ENCODE measurements around the gene NPM1. TPM values are rescaled to one million over a fixed set of nuclear protein-coding genes. Genes with fewer than 3 reads are reported as not detected.
A peak's percentile ranks its signal among the peaks of the same experiment; 100 is the strongest.

Gene NPM1
- total RNA-seq, 1 donor from 2014 or later: 389 TPM

- peaks cover 11% of the 10 kb centered on the region for H3K27me3 ChIP-seq (ENCODE audit: low read depth)
- TF ChIP-seq CTCF (IDR thresholded peaks at IDR 0.05; ENCODE audit: borderline replicate concordance): no peak
- no peaks in the 10 kb centered on the region for H3K36me3 ChIP-seq
- peaks cover 94% of the 10 kb centered on the region for H3K4me1 ChIP-seq
- intact Hi-C loops (cut with micrococcal nuclease): no loop called here
- peak overlapping the region; percentile 73 for H3K4me3 ChIP-seq
- no peak for DNase-seq
- H3K27ac ChIP-seq (replicated peaks): peak overlapping the region; percentile 89
- H3K9me3 ChIP-seq (replicated peaks): no peaks in the 10 kb centered on the region
These were observed 35.4 kb downstream of the NPM1 start for GRCh38 chr5:171422902-171423663.

GRCh38 chr5:171424726-171425125 lies 37.1 kb downstream of the NPM1 start:
- intact Hi-C loops (cut with micrococcal nuclease): no loop called here
- Histone ChIP-seq H3K4me1 (peaks cover 85% of the 10 kb centered on the region), H3K4me3 (no peak overlapping the region)

GRCh38 chr5:171425596-171426244 lies 38.1 kb downstream of the NPM1 start:
- H3K4me1 ChIP-seq: peaks cover 76% of the 10 kb centered on the region
- no peak for DNase-seq
- no peak for TF ChIP-seq CTCF (IDR thresholded peaks at IDR 0.05; ENCODE audit: borderline replicate concordance)
- H3K9me3 ChIP-seq (replicated peaks): no peaks in the 10 kb centered on the region
- no peaks in the 10 kb centered on the region for H3K36me3 ChIP-seq
- H3K27me3 ChIP-seq (ENCODE audit: low read depth): no peaks in the 10 kb centered on the region
- intact Hi-C loops (cut with micrococcal nuclease): no loop called here
- no peak overlapping the region for H3K27ac ChIP-seq (replicated peaks)
- H3K4me3 ChIP-seq: no peak overlapping the region

More at GRCh38 chr5:171424726-171425125, 37.1 kb downstream of the NPM1 start:
- no peak for DNase-seq
- Histone ChIP-seq H3K27me3 (ENCODE audit: low read depth) (peaks cover 7% of the 10 kb centered on the region), H3K27ac (replicated peaks) (no peak overlapping the region), H3K9me3 (replicated peaks) (no peaks in the 10 kb centered on the region), H3K36me3 (no peaks in the 10 kb centered on the region)
- no peak for TF ChIP-seq CTCF (IDR thresholded peaks at IDR 0.05; ENCODE audit: borderline replicate concordance)

- intact Hi-C loops (cut with micrococcal nuclease): no loop called here
- no peak for DNase-seq
- H3K9me3 ChIP-seq (replicated peaks): no peaks in the 10 kb centered on the region
- H3K27me3 ChIP-seq (ENCODE audit: low read depth): no peaks in the 10 kb centered on the region
- no peaks in the 10 kb centered on the region for H3K36me3 ChIP-seq
- peaks cover 71% of the 10 kb centered on the region for H3K4me1 ChIP-seq
- H3K4me3 ChIP-seq: no peak overlapping the region
- no peak overlapping the region for H3K27ac ChIP-seq (replicated peaks)
- no peak for TF ChIP-seq CTCF (IDR thresholded peaks at IDR 0.05; ENCODE audit: borderline replicate concordance)
These were observed 38.6 kb downstream of the NPM1 start for GRCh38 chr5:171426266-171426665.

- TF ChIP-seq CTCF (IDR thresholded peaks at IDR 0.05; ENCODE audit: borderline replicate concordance): no peak
- Histone ChIP-seq H3K9me3 (replicated peaks) (no peaks in the 10 kb centered on the region), H3K27me3 (ENCODE audit: low read depth) (no peaks in the 10 kb centered on the region), H3K27ac (replicated peaks) (no peak overlapping the region), H3K4me3 (no peak overlapping the region), H3K4me1 (peaks cover 70% of the 10 kb centered on the region), H3K36me3 (no peaks in the 10 kb centered on the region)
- intact Hi-C loops (cut with micrococcal nuclease): no loop called here
- no peak for DNase-seq
These were observed 39.0 kb downstream of the NPM1 start for GRCh38 chr5:171426680-171427079.
